HCT116 (cell line): Measurements from ENCODE around the gene INPP4A. TPM values are rescaled to one million over a fixed set of nuclear protein-coding genes. Genes with fewer than 3 reads are reported as not detected.

ENCODE experiments used
- ATAC-seq: fragments of 200-7000 bp; cut with Tn5 transposase; 2 replicates; pipeline ENCODE4 v1.9.1; 2020; ENCODE audit warnings: mild to moderate bottlenecking, moderate library complexity
- BruUV-seq: library from RNA; stranded (reverse); fragments of 400-500 nt; replicated peaks from 2 replicates; lab custom pipeline; 2021; lab: Mats Ljungman, UMichigan
- CTCF ChIA-PET: fragments of 300-600 bp; sonication (Branson Sonifier 250); formaldehyde crosslinking; loops from one replicate; lab custom pipeline; 2021; ENCODE audit warnings: antibody characterized with exemption; lab: Charles Lee
- POLR2A ChIA-PET: fragments of 300-600, 350-600 bp; sonication (Branson Sonifier 250); formaldehyde crosslinking; loops from one replicate; lab custom pipeline; 2021; ENCODE audit warnings: antibody characterized with exemption; lab: Charles Lee
- RAD21 ChIA-PET, 2 experiments: fragments of 300-600 bp; sonication (Branson Sonifier 250); formaldehyde crosslinking; loops; one replicate each; lab custom pipeline; 2023; ENCODE audit warnings: low total read pairs in 2 of 2; ENCODE audit not compliant: uncharacterized antibody in 2 of 2, unreplicated experiment in 2 of 2, low non-redundant PET in 1 of 2; lab: Charles Lee
- DNase-seq: peaks from one replicate; pipeline ENCODE4 v3.0.0-alpha.2; 2010; ENCODE audit warnings: low read depth, low spot score
- H2AFZ ChIP-seq: fragments of 200-600 bp; shearing (Covaris generic), sonication (generic); 2 replicates; pipeline ENCODE4 v1.6.1; 2017; ENCODE audit warnings: low read depth, mixed run types, mixed read lengths, antibody characterized with exemption, low read length; ENCODE audit not compliant: poor library complexity, severe bottlenecking
- H3K27ac ChIP-seq: 2 replicates; pipeline ENCODE4 v1.5.1; 2012; ENCODE audit warnings: low read depth, low read length
- H3K27me3 ChIP-seq: fragments of 200-600 bp; sonication (generic); 2 replicates; pipeline ENCODE4 v1.6.1; 2016; ENCODE audit warnings: mixed run types, low read length, mixed read lengths; ENCODE audit not compliant: insufficient read depth
- H3K36me3 ChIP-seq, 2 experiments: fragments of 200-500 bp in 1 of 2; fragments of 200-600 bp in 1 of 2; sonication (Bioruptor generic) in 1 of 2; sonication (generic) in 1 of 2; 2 replicates each; pipeline versions ENCODE4 v1.5.1 to v1.6.1; 2014 to 2016; ENCODE audit warnings: low read length in 2 of 2, inconsistent platforms in 1 of 2, mixed read lengths in 1 of 2, mixed run types in 1 of 2; ENCODE audit not compliant: insufficient read depth in 2 of 2, control insufficient read depth in 1 of 2
- H3K4me1 ChIP-seq, 2 experiments: fragments of 200-600 bp in 1 of 2; sonication (generic) in 1 of 2; 2 replicates each; pipeline versions ENCODE4 v1.5.1 to v1.6.1; 2012 to 2017; ENCODE audit warnings: low read length in 2 of 2, inconsistent platforms in 1 of 2, mild to moderate bottlenecking in 1 of 2, mixed read lengths in 1 of 2, mixed run types in 1 of 2, moderate library complexity in 1 of 2; ENCODE audit not compliant: insufficient read depth in 2 of 2, control insufficient read depth in 1 of 2
- H3K4me2 ChIP-seq: fragments of 200-600 bp; sonication (generic); 2 replicates; pipeline ENCODE4 v1.6.1; 2017; ENCODE audit warnings: mixed run types, low read length, mixed read lengths
- H3K4me3 ChIP-seq, 2 experiments: fragments of 200-600 bp in 1 of 2; sonication (generic) in 1 of 2; replicated peaks in 1 of 2; 2 replicates each; pipeline ENCODE4 v1.5.1; 2011 to 2016; ENCODE audit warnings: low read length in 2 of 2, control low read depth in 1 of 2, low read depth in 1 of 2, mild to moderate bottlenecking in 1 of 2, mixed read lengths in 1 of 2, mixed run types in 1 of 2
- H3K79me2 ChIP-seq: fragments of 200-600 bp; sonication (generic); 2 replicates; pipeline ENCODE4 v1.6.1; 2017; ENCODE audit warnings: mild to moderate bottlenecking, mixed run types, low read length, moderate library complexity, mixed read lengths; ENCODE audit not compliant: insufficient read depth
- H3K9ac ChIP-seq: fragments of 200-600 bp; sonication (generic); 2 replicates; pipeline ENCODE4 v1.6.1; 2016; ENCODE audit warnings: low read length, mixed read lengths
- H3K9me2 ChIP-seq: fragments of 200-600 bp; sonication (generic), shearing (Covaris generic); 2 replicates; pipeline ENCODE4 v1.6.1; 2017; ENCODE audit warnings: mixed run types, mild to moderate bottlenecking, moderate library complexity; ENCODE audit not compliant: insufficient read depth
- H3K9me3 ChIP-seq, 2 experiments: fragments of 200-500 bp in 1 of 2; fragments of 200-600 bp in 1 of 2; sonication (Bioruptor generic) in 1 of 2; sonication (generic) in 1 of 2; 2 replicates each; pipeline ENCODE4 v1.6.1; 2014 to 2017; ENCODE audit warnings: low read length in 2 of 2, mixed read lengths in 2 of 2, inconsistent platforms in 1 of 2, low read depth in 1 of 2, mild to moderate bottlenecking in 1 of 2, mixed run types in 1 of 2, moderate library complexity in 1 of 2; ENCODE audit not compliant: control insufficient read depth in 1 of 2, insufficient read depth in 1 of 2
- H4K20me1 ChIP-seq: fragments of 200-600 bp; sonication (generic), shearing (Covaris generic); 2 replicates; pipeline ENCODE4 v1.6.1; 2017; ENCODE audit warnings: mixed run types, mild to moderate bottlenecking, moderate library complexity; ENCODE audit not compliant: insufficient read depth
- CBX3 ChIP-seq: IDR thresholded peaks from 2 replicates; pipeline ENCODE4 v1.6.1; 2012; ENCODE audit warnings: low read depth
- CEBPB ChIP-seq: IDR thresholded peaks from 2 replicates; pipeline ENCODE4 v1.6.1; 2012; ENCODE audit warnings: low read depth
- CTCF ChIP-seq, 3 experiments: fragments of 200-600 bp in 1 of 3; sonication (generic) in 1 of 3; IDR thresholded peaks in 2 of 3; conservative IDR thresholded peaks in 1 of 3; 2 replicates each; pipeline ENCODE4 v1.5.1; 2012 to 2017; ENCODE audit warnings: low read depth in 2 of 3, low read length in 2 of 3, antibody characterized with exemption in 1 of 3, borderline replicate concordance in 1 of 3, control low read depth in 1 of 3, mild to moderate bottlenecking in 1 of 3, mixed read lengths in 1 of 3, mixed run types in 1 of 3, moderate library complexity in 1 of 3; ENCODE audit not compliant: insufficient read depth in 1 of 3
- ELF1 ChIP-seq: IDR thresholded peaks from 2 replicates; pipeline ENCODE4 v1.6.1; 2012; ENCODE audit warnings: low read depth, borderline replicate concordance
- EZH2phosphoT487 ChIP-seq: fragments of 200-600 bp; IDR thresholded peaks from 2 replicates; pipeline ENCODE4 v1.6.1; 2018; ENCODE audit warnings: antibody characterized with exemption, borderline replicate concordance
- FOSL1 ChIP-seq: IDR thresholded peaks from 2 replicates; pipeline ENCODE4 v1.6.1; 2012; ENCODE audit warnings: low read depth
- JUND ChIP-seq: IDR thresholded peaks from 2 replicates; pipeline ENCODE4 v1.6.1; 2012
- MAX ChIP-seq: IDR thresholded peaks from 2 replicates; pipeline ENCODE4 v1.6.1; 2012
- POLR2A ChIP-seq: IDR thresholded peaks from 2 replicates; pipeline ENCODE4 v1.7.0; 2011; ENCODE audit warnings: borderline replicate concordance; ENCODE audit not compliant: insufficient read depth, insufficient read length; ENCODE audit errors: extremely low read depth
- POLR2AphosphoS5 ChIP-seq: IDR thresholded peaks from 2 replicates; pipeline ENCODE4 v1.6.1; 2011; ENCODE audit warnings: mild to moderate bottlenecking, low read depth, low read length, moderate library complexity
- RAD21 ChIP-seq: IDR thresholded peaks from 2 replicates; pipeline ENCODE4 v1.6.1; 2012; ENCODE audit warnings: low read depth, mild to moderate bottlenecking
- SIN3A ChIP-seq: IDR thresholded peaks from 2 replicates; pipeline ENCODE4 v1.6.1; 2012; ENCODE audit warnings: low read depth
- SP1 ChIP-seq: IDR thresholded peaks from 2 replicates; pipeline ENCODE4 v1.6.1; 2012; ENCODE audit warnings: low read depth
- TCF7L2 ChIP-seq: IDR thresholded peaks from 2 replicates; pipeline ENCODE4 v1.7.0; 2011; ENCODE audit warnings: borderline replicate concordance, inconsistent platforms; ENCODE audit not compliant: insufficient read depth, insufficient read length; ENCODE audit errors: extremely low read depth
- YY1 ChIP-seq: IDR thresholded peaks from 2 replicates; pipeline ENCODE4 v1.6.1; 2011; ENCODE audit warnings: low read length, low read depth, moderate library complexity, mild to moderate bottlenecking; ENCODE audit not compliant: insufficient replicate concordance; ENCODE audit errors: extremely low read depth
- ZFX ChIP-seq: fragments of 450-650 bp; IDR thresholded peaks from 2 replicates; pipeline ENCODE4 v1.6.1; 2017
- intact Hi-C: fragments of 100-400 bp; cut with micrococcal nuclease; formaldehyde crosslinking; loops from 2 replicates; pipeline ENCODE4 v1.10.0; 2022
- total RNA-seq: library from RNA; stranded (reverse); gene quantifications from one replicate; pipeline ENCODE4 v1.2.1, GENCODE V29; 2021; ENCODE audit not compliant: unreplicated experiment
- TF ChIP-seq, protein P1 (sequence below): IDR thresholded peaks from 2 replicates; pipeline ENCODE4 v1.6.1; 2011; ENCODE audit warnings: mild to moderate bottlenecking, low read length, moderate library complexity; ENCODE audit not compliant: insufficient replicate concordance; ENCODE audit errors: extremely low read depth

The INPP4A gene
- total RNA-seq, 1 experiment from 2014 or later, result 18.5 TPM

GRCh38 chr2:98479371-98479770, 34.7 kb downstream of the INPP4A start:
- H3K9me3 ChIP-seq, result no peaks in the 10 kb centered on the region
- POLR2A ChIA-PET, result no interaction called here
- H3K27me3 ChIP-seq, result no peaks in the 10 kb centered on the region
- RAD21 ChIA-PET, result no interaction called here
- H3K36me3 ChIP-seq, result no peaks in the 10 kb centered on the region
- no peak overlapping the region for H3K9ac ChIP-seq
- ATAC-seq (no peak), DNase-seq (no peak)
- peaks cover 0 to 14% of the 10 kb centered on the region in 2 experiments; a peak in 1 of 4 replicates for H3K4me1 ChIP-seq
- no peak for TF ChIP-seq FOSL1
- TF ChIP-seq TCF7L2, result no peak
- TF ChIP-seq, protein P1, sequence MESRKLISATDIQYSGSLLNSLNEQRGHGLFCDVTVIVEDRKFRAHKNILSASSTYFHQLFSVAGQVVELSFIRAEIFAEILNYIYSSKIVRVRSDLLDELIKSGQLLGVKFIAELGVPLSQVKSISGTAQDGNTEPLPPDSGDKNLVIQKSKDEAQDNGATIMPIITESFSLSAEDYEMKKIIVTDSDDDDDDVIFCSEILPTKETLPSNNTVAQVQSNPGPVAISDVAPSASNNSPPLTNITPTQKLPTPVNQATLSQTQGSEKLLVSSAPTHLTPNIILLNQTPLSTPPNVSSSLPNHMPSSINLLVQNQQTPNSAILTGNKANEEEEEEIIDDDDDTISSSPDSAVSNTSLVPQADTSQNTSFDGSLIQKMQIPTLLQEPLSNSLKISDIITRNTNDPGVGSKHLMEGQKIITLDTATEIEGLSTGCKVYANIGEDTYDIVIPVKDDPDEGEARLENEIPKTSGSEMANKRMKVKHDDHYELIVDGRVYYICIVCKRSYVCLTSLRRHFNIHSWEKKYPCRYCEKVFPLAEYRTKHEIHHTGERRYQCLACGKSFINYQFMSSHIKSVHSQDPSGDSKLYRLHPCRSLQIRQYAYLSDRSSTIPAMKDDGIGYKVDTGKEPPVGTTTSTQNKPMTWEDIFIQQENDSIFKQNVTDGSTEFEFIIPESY, result no peak
- TF ChIP-seq SIN3A, result no peak
- no peak for TF ChIP-seq ELF1
- TF ChIP-seq MAX, result no peak
- TF ChIP-seq CEBPB, result no peak
- no peak for TF ChIP-seq ZFX
- no peak overlapping the region for H3K4me3 ChIP-seq
- no TSS peak for BruUV-seq
- CTCF ChIA-PET, result no interaction called here
- H2AFZ ChIP-seq, result no peak overlapping the region
- H3K27ac ChIP-seq, result no peak overlapping the region
- H3K79me2 ChIP-seq, result peaks cover 8% of the 10 kb centered on the region
- no peaks in the 10 kb centered on the region for H3K9me2 ChIP-seq
- intact Hi-C loops, result no loop called here
- no peak overlapping the region for H3K4me2 ChIP-seq
- no peaks in the 10 kb centered on the region for H4K20me1 ChIP-seq

- Histone ChIP-seq H3K4me2 (no peak overlapping the region), H3K4me1 (peaks cover 0 to 15% of the 10 kb centered on the region in 2 experiments; a peak in 1 of 4 replicates), H3K9me2 (no peaks in the 10 kb centered on the region), H3K27me3 (no peaks in the 10 kb centered on the region), H3K79me2 (peaks cover 8% of the 10 kb centered on the region), H3K36me3 (no peaks in the 10 kb centered on the region), H3K4me3 (no peak overlapping the region), H3K27ac (no peak overlapping the region), H2AFZ (no peak overlapping the region), H3K9ac (no peak overlapping the region), H3K9me3 (no peaks in the 10 kb centered on the region), H4K20me1 (no peaks in the 10 kb centered on the region)
- intact Hi-C loops, result no loop called here
- ChIA-PET POLR2A (no interaction called here), RAD21 (no interaction called here), CTCF (no interaction called here)
- ATAC-seq, result no peak
- BruUV-seq, result no TSS peak
- DNase-seq, result no peak
- TF ChIP-seq ZFX, result no peak
- no peak for TF ChIP-seq CBX3
- TF ChIP-seq MAX, result no peak
- TF ChIP-seq RAD21, result no peak
- no peak for TF ChIP-seq EZH2phosphoT487
- no peak for TF ChIP-seq JUND
- TF ChIP-seq SIN3A, result no peak
- no peak for TF ChIP-seq POLR2A
- TF ChIP-seq TCF7L2, result no peak
- TF ChIP-seq CTCF (IDR thresholded peaks at IDR 0.05 in 2 of 3, conservative IDR thresholded peaks at IDR 0.05 in 1 of 3; ENCODE audit: borderline replicate concordance in 1 of 3, insufficient read depth in 1 of 3, low read depth in 2 of 3, low read length in 2 of 3), result no peak
- no peak for TF ChIP-seq ELF1
- TF ChIP-seq SP1, result no peak
- TF ChIP-seq POLR2AphosphoS5, result no peak
- no peak for TF ChIP-seq YY1
Observed at GRCh38 chr2:98479959-98480524, 35.4 kb downstream of the INPP4A start.
